DOHH2 (cell line): ENCODE measurements around the gene TXNIP.

Experiments used
- H3F3A ChIP-seq: fragments of 200-600 bp; sonication (generic), shearing (Covaris generic); 2 replicates; pipeline ENCODE4 v1.6.0; 2016; ENCODE audit warnings: antibody characterized with exemption, mild to moderate bottlenecking; ENCODE audit not compliant: control insufficient read depth, insufficient read depth
- H3K27ac ChIP-seq: fragments of 200-600 bp; sonication (generic); 2 replicates; pipeline ENCODE4 v1.5.1; 2014; ENCODE audit warnings: low read depth, mild to moderate bottlenecking, low read length, moderate library complexity
- H3K27me3 ChIP-seq: fragments of 200-600 bp; sonication (generic); 2 replicates; pipeline ENCODE4 v1.6.1; 2014; ENCODE audit warnings: mild to moderate bottlenecking, low read length, mixed read lengths; ENCODE audit not compliant: control insufficient read depth
- H3K36me3 ChIP-seq: fragments of 200-600 bp; sonication (generic); 2 replicates; pipeline ENCODE4 v1.6.1; 2014; ENCODE audit warnings: mild to moderate bottlenecking, low read length, moderate library complexity, mixed read lengths; ENCODE audit not compliant: control insufficient read depth
- H3K4me1 ChIP-seq: fragments of 200-600 bp; sonication (generic); 2 replicates; pipeline ENCODE4 v1.6.1; 2014; ENCODE audit warnings: mild to moderate bottlenecking, low read length, mixed read lengths; ENCODE audit not compliant: control insufficient read depth
- H3K4me2 ChIP-seq: fragments of 200-600 bp; sonication (generic); 2 replicates; pipeline ENCODE4 v1.6.0; 2014; ENCODE audit warnings: mild to moderate bottlenecking, low read length, moderate library complexity
- H3K4me3 ChIP-seq: fragments of 200-600 bp; sonication (generic); 2 replicates; pipeline ENCODE4 v1.5.1; 2014; ENCODE audit warnings: mild to moderate bottlenecking, low read length, mixed read lengths
- H3K79me2 ChIP-seq: fragments of 200-600 bp; sonication (generic); 2 replicates; pipeline ENCODE4 v1.6.1; 2014; ENCODE audit warnings: mild to moderate bottlenecking, low read length, mixed read lengths; ENCODE audit not compliant: control insufficient read depth
- H3K9me2 ChIP-seq: fragments of 200-600 bp; sonication (generic); replicated peaks from 2 replicates; pipeline ENCODE4 v1.6.1; 2014; ENCODE audit warnings: mild to moderate bottlenecking, low read length, mixed read lengths; ENCODE audit not compliant: control insufficient read depth
- H3K9me3 ChIP-seq: fragments of 200-600 bp; sonication (generic); 2 replicates; pipeline ENCODE4 v1.6.1; 2014; ENCODE audit warnings: antibody characterized with exemption, low read length, mixed read lengths; ENCODE audit not compliant: control insufficient read depth, insufficient read depth
- H4K20me1 ChIP-seq: fragments of 200-600 bp; sonication (generic); 2 replicates; pipeline ENCODE4 v1.6.0; 2014; ENCODE audit warnings: low read depth, mild to moderate bottlenecking, antibody characterized with exemption, low read length, moderate library complexity; ENCODE audit not compliant: control insufficient read depth, insufficient read depth
- EZH2phosphoT487 ChIP-seq: fragments of 200-600 bp; sonication (generic); IDR thresholded peaks from 2 replicates; pipeline ENCODE4 v1.6.1; 2017; ENCODE audit warnings: borderline replicate concordance, mild to moderate bottlenecking, antibody characterized with exemption, low read length, moderate library complexity, mixed read lengths
- TF ChIP-seq, protein P1 (sequence below): fragments of 200-600 bp; sonication (generic); IDR thresholded peaks from one replicate; pipeline ENCODE4 v1.5.1; 2014; ENCODE audit warnings: antibody characterized with exemption, mild to moderate bottlenecking, low read depth, low read length; ENCODE audit not compliant: poor library complexity, severe bottlenecking

Gene TXNIP

GRCh38 chr1:145997718-145998023, 1.3 kb upstream of the TXNIP start:
- Histone ChIP-seq H3K9me3 (no peaks in the 10 kb centered on the region), H4K20me1 (peaks cover 22% of the 10 kb centered on the region), H3K4me3 (peak overlapping the region; percentile 91), H3K4me1 (peaks cover 60% of the 10 kb centered on the region), H3K4me2 (peak overlapping the region; percentile 98), H3K79me2 (peaks cover 32% of the 10 kb centered on the region), H3F3A (peaks cover 42% of the 10 kb centered on the region), H3K27ac (peak overlapping the region; percentile 95), H3K36me3 (peaks cover 36% of the 10 kb centered on the region), H3K27me3 (no peaks in the 10 kb centered on the region), H3K9me2 (no peaks in the 10 kb centered on the region)
- TF ChIP-seq EZH2phosphoT487 = no peak
- TF ChIP-seq, protein P1, sequence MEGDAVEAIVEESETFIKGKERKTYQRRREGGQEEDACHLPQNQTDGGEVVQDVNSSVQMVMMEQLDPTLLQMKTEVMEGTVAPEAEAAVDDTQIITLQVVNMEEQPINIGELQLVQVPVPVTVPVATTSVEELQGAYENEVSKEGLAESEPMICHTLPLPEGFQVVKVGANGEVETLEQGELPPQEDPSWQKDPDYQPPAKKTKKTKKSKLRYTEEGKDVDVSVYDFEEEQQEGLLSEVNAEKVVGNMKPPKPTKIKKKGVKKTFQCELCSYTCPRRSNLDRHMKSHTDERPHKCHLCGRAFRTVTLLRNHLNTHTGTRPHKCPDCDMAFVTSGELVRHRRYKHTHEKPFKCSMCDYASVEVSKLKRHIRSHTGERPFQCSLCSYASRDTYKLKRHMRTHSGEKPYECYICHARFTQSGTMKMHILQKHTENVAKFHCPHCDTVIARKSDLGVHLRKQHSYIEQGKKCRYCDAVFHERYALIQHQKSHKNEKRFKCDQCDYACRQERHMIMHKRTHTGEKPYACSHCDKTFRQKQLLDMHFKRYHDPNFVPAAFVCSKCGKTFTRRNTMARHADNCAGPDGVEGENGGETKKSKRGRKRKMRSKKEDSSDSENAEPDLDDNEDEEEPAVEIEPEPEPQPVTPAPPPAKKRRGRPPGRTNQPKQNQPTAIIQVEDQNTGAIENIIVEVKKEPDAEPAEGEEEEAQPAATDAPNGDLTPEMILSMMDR = no peak

DNA sequence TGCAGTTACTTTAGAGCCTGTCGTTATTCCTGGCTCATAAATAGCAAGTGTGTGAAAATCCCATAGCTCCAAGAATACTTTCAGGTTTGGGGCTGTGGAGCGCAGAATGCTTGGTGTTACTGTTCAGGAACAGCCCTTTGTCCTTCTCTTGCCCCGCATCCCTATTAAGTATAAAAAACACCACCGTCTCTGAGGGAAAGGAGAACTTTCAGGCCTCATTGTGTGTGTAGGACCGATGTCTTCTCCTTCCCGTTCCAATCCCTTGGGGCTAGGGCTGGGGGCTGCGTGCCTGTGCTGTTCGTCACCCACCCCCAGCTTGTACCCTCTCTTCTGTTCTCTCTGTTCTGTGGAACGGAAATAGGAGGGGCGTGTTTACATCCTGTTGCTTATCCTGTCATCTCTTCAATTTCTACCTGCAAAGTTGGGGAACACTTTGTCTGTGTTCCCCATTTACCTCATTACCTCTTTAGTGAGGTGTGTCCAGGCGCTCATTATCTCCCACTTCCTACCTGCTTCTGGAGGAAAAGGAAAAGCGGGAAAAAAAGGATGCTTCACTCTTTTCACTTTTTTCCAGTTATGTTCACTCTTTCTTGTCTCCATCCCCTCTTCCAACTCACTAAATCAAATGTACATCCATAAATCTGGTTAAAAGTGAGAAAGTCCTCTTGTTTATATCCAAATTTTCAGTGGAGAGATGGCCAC, 788 bp upstream of the TXNIP start:
- H3K9me2 ChIP-seq = no peaks in the 10 kb centered on the region
- peaks cover 32% of the 10 kb centered on the region for H3K79me2 ChIP-seq
- peaks cover 47% of the 10 kb centered on the region for H3F3A ChIP-seq
- peaks cover 41% of the 10 kb centered on the region for H3K36me3 ChIP-seq
- peak overlapping the region; percentile 91 for H3K4me3 ChIP-seq
- H3K4me1 ChIP-seq = peaks cover 63% of the 10 kb centered on the region
- no peak for TF ChIP-seq EZH2phosphoT487
- TF ChIP-seq, protein P1 = no peak
- H3K4me2 ChIP-seq = peak overlapping the region; percentile 98
- H3K27me3 ChIP-seq = no peaks in the 10 kb centered on the region
- peaks cover 22% of the 10 kb centered on the region for H4K20me1 ChIP-seq
- peak overlapping the region; percentile 95 for H3K27ac ChIP-seq
- no peaks in the 10 kb centered on the region for H3K9me3 ChIP-seq

DNA sequence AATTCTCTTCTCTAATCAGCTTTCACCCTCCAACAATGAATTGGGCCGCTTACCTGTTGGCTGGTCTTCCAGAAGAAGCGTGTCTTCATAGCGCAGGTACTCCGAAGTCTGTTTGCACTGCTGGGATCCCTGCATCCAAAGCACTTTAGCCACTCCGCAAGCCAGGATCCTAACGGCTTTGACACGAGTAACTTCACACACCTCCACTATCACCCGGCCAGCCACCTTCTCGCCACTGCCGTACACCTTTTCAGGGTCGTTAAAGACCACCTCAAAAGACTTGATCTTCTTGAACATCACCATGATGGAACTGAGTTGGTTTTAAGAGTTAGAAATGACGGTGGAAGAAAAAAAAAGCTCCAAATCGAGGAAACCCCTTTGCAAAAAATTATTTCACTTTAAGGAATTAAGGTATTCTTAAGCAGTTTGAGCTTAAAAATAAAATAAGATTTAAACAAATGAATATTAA, 381 bp downstream of the TXNIP start:
- Histone ChIP-seq H3K27ac (peak overlapping the region; percentile 95), H4K20me1 (peaks cover 22% of the 10 kb centered on the region), H3K4me2 (peak overlapping the region; percentile 79), H3K79me2 (peaks cover 32% of the 10 kb centered on the region), H3K9me2 (no peaks in the 10 kb centered on the region), H3F3A (peaks cover 59% of the 10 kb centered on the region), H3K4me1 (peaks cover 63% of the 10 kb centered on the region), H3K36me3 (peaks cover 43% of the 10 kb centered on the region), H3K9me3 (no peaks in the 10 kb centered on the region), H3K27me3 (no peaks in the 10 kb centered on the region), H3K4me3 (peak overlapping the region; percentile 91)
- TF ChIP-seq EZH2phosphoT487 = no peak
- TF ChIP-seq, protein P1 = no peak
